ENCODE measurements around the gene PSMC1. TPM values are rescaled to one million over a fixed set of nuclear protein-coding genes. Genes with fewer than 3 reads are reported as not detected.

PSMC1 gene
- total RNA-seq, 1 experiment from 2014 or later: 132 TPM

- ChIA-PET CTCF (no interaction called here), POLR2A (interaction anchor here (0.9 kb wide), 1 partner anchor 66 kb away, joined by 3 read pairs; no protein-coding TSS in a partner anchor), RAD21 (ENCODE audit: low non-redundant PET in 1 of 2, low total read pairs in 2 of 2, uncharacterized antibody in 2 of 2, unreplicated experiment in 2 of 2) (interaction anchor here in 1 of 2 experiments (0.5 kb wide), 1 partner anchor 29 kb away, joined by 3 read pairs; no protein-coding TSS in a partner anchor)
- TF ChIP-seq SIN3A (IDR thresholded peaks at IDR 0.05; ENCODE audit: low read depth): no peak
- no peak for TF ChIP-seq CEBPB (IDR thresholded peaks at IDR 0.05; ENCODE audit: low read depth)
- TF ChIP-seq ZNF274 (IDR thresholded peaks at IDR 0.05; ENCODE audit: low read depth, low read length): no peak
- TF ChIP-seq ELF1 (IDR thresholded peaks at IDR 0.05; ENCODE audit: borderline replicate concordance, low read depth): no peak
- no peak for TF ChIP-seq FOSL1 (IDR thresholded peaks at IDR 0.05; ENCODE audit: low read depth)
- no peak for TF ChIP-seq EZH2phosphoT487 (IDR thresholded peaks at IDR 0.05; ENCODE audit: borderline replicate concordance)
- no peak for TF ChIP-seq YY1 (IDR thresholded peaks at IDR 0.05; ENCODE audit: extremely low read depth, insufficient replicate concordance, low read depth, low read length)
- TF ChIP-seq REST (IDR thresholded peaks at IDR 0.05; ENCODE audit: low read depth): no peak
- TF ChIP-seq JUND (IDR thresholded peaks at IDR 0.05): no peak
- no peak for TF ChIP-seq CBX3 (IDR thresholded peaks at IDR 0.05; ENCODE audit: low read depth)
- no peak for TF ChIP-seq POLR2AphosphoS5 (IDR thresholded peaks at IDR 0.05; ENCODE audit: low read depth, low read length)
- no peak for TF ChIP-seq ATF3 (IDR thresholded peaks at IDR 0.05)
- TF ChIP-seq POLR2A (IDR thresholded peaks at IDR 0.05; ENCODE audit: borderline replicate concordance, extremely low read depth, insufficient read depth, insufficient read length): no peak
- no peak for TF ChIP-seq ZFX (IDR thresholded peaks at IDR 0.05)
- TF ChIP-seq TCF7L2 (IDR thresholded peaks at IDR 0.05; ENCODE audit: borderline replicate concordance, extremely low read depth, insufficient read depth, insufficient read length): no peak
- no peak for TF ChIP-seq CTCF (IDR thresholded peaks at IDR 0.05 in 2 of 3, conservative IDR thresholded peaks at IDR 0.05 in 1 of 3; ENCODE audit: borderline replicate concordance in 1 of 3, insufficient read depth in 1 of 3, low read depth in 2 of 3, low read length in 2 of 3)
- intact Hi-C loops (cut with micrococcal nuclease): no loop called here
- Histone ChIP-seq H3K9me2 (ENCODE audit: insufficient read depth) (no peaks in the 10 kb centered on the region), H4K20me1 (ENCODE audit: insufficient read depth) (no peaks in the 10 kb centered on the region), H3K9me3 (ENCODE audit: control insufficient read depth in 1 of 2, insufficient read depth in 1 of 2, low read depth in 1 of 2, low read length in 2 of 2) (no peaks in the 10 kb centered on the region), H3K4me2 (ENCODE audit: low read length) (no peak overlapping the region), H2AFZ (ENCODE audit: low read depth, low read length, poor library complexity, severe bottlenecking) (no peak overlapping the region), H3K4me1 (ENCODE audit: control insufficient read depth in 1 of 2, insufficient read depth in 2 of 2, low read length in 2 of 2) (no peaks in the 10 kb centered on the region), H3K4me3 (replicated peaks in 1 of 2; ENCODE audit: low read depth in 1 of 2, low read length in 2 of 2) (no peak overlapping the region), H3K79me2 (ENCODE audit: insufficient read depth, low read length) (no peaks in the 10 kb centered on the region; the same call in 1 of the 2 replicates), H3K27me3 (ENCODE audit: insufficient read depth, low read length) (no peaks in the 10 kb centered on the region), H3K36me3 (ENCODE audit: control insufficient read depth in 1 of 2, insufficient read depth in 2 of 2, low read length in 2 of 2) (peaks cover 38 to 39% of the 10 kb centered on the region in 2 experiments; a peak in 3 of 4 replicates), H3K9ac (ENCODE audit: low read length) (no peak overlapping the region), H3K27ac (ENCODE audit: low read depth, low read length) (no peak overlapping the region)
- ATAC-seq (no peak), DNase-seq (ENCODE audit: low read depth, low spot score) (no peak)
- no TSS peak for BruUV-seq (replicated peaks)
Observed at GRCh38 chr14:90272523-90272922, 16.2 kb downstream of the PSMC1 start.
